ENCODE data around the gene IMPDH2. TPM values are rescaled to one million over a fixed set of nuclear protein-coding genes. Genes with fewer than 3 reads are reported as not detected.

Gene IMPDH2
- total RNA-seq, 2 experiments from 2014 or later: 295 to 360 TPM

- H4K20me1 ChIP-seq (ENCODE audit: insufficient read depth, low read length): no peaks in the 10 kb centered on the region
- BruUV-seq (replicated peaks): no TSS peak
- no peaks in the 10 kb centered on the region for H3K9me3 ChIP-seq (ENCODE audit: low read length)
- TF ChIP-seq CTCF (conservative IDR thresholded peaks at IDR 0.05; ENCODE audit: low read length) (no peak), EZH2phosphoT487 (IDR thresholded peaks at IDR 0.05; ENCODE audit: borderline replicate concordance, low read depth, low read length) (no peak)
- no peaks in the 10 kb centered on the region for H3K9me2 ChIP-seq (ENCODE audit: insufficient read depth, low read length)
- H3K27ac ChIP-seq (ENCODE audit: low read depth, low read length, poor library complexity, severe bottlenecking): peak overlapping the region; percentile 46
- ChIA-PET POLR2A (interaction anchor here (0.6 to 2.0 kb wide), 6 partner anchors 16 to 151 kb away, joined by 3 to 7 read pairs (median 4); partner anchors contain the start of genes DALRD3, NDUFAF3 and WDR6), CTCF (ENCODE audit: unreplicated experiment) (interaction anchor here (1.1 kb wide), 1 partner anchor 16 kb away, joined by 9 read pairs; the partner anchor contains the start of gene WDR6)
- peak overlapping the region; percentile 83 for H2AFZ ChIP-seq (ENCODE audit: low read length)
- intact Hi-C loops (cut with micrococcal nuclease; ENCODE audit: unreplicated experiment): loop anchor here (2.0 kb wide), 1 partner anchor 16 kb away; the partner anchor contains the start of gene WDR6
- peak overlapping the region; percentile 84 for H3K4me3 ChIP-seq (ENCODE audit: low read depth, low read length, poor library complexity, severe bottlenecking)
- H3K4me1 ChIP-seq (ENCODE audit: insufficient read depth, low read length, poor library complexity, severe bottlenecking): peaks cover 27% of the 10 kb centered on the region
- H3K4me2 ChIP-seq (ENCODE audit: low read length): peak overlapping the region; percentile 97
- H3K36me3 ChIP-seq (ENCODE audit: insufficient read depth, low read length): peaks cover 1% of the 10 kb centered on the region; the same call in 1 of the 2 replicates
- DNase-seq (ENCODE audit: low spot score): peak; percentile 37
- H3K79me2 ChIP-seq (ENCODE audit: insufficient read depth, low read depth, low read length): no peaks in the 10 kb centered on the region; the same call in 1 of the 2 replicates
Observed at GRCh38 chr3:48990636-48991469, 38.3 kb downstream of the IMPDH2 start.

GRCh38 chr3:48989796-48990635 lies 39.2 kb downstream of the IMPDH2 start, which contains the start of gene P4HTM:
P4HTM (plus strand) TSS chr3:48990241; CDS start chr3:48990257, 16 bp downstream.
- intact Hi-C loops (cut with micrococcal nuclease; ENCODE audit: unreplicated experiment): loop anchor here (2.0 kb wide), 2 partner anchors 17 to 31 kb away; partner anchors contain the start of gene WDR6
- Histone ChIP-seq H3K4me1 (ENCODE audit: insufficient read depth, low read length, poor library complexity, severe bottlenecking) (peaks cover 27% of the 10 kb centered on the region), H3K4me2 (ENCODE audit: low read length) (peak within 1 kb of the TSS; percentile 97), H3K36me3 (ENCODE audit: insufficient read depth, low read length) (peaks cover 10% of the 10 kb centered on the region; the same call in 1 of the 2 replicates), H3K9me3 (ENCODE audit: low read length) (no peaks in the 10 kb centered on the region), H2AFZ (ENCODE audit: low read length) (peak within 1 kb of the TSS; percentile 83), H3K27ac (ENCODE audit: low read depth, low read length, poor library complexity, severe bottlenecking) (peak within 1 kb of the TSS; percentile 46), H3K79me2 (ENCODE audit: insufficient read depth, low read depth, low read length) (no peaks in the 10 kb centered on the region; the same call in 1 of the 2 replicates), H3K4me3 (ENCODE audit: low read depth, low read length, poor library complexity, severe bottlenecking) (peak within 1 kb of the TSS; percentile 84), H3K9me2 (ENCODE audit: insufficient read depth, low read length) (no peaks in the 10 kb centered on the region), H4K20me1 (ENCODE audit: insufficient read depth, low read length) (no peaks in the 10 kb centered on the region)
- BruUV-seq (replicated peaks): no TSS peak
- ChIA-PET POLR2A (interaction anchor here (0.6 to 2.9 kb wide), 5 partner anchors 17 to 32 kb away, joined by 3 to 15 read pairs (median 6); partner anchors contain the start of genes NDUFAF3 and WDR6), CTCF (ENCODE audit: unreplicated experiment) (interaction anchor here (0.6 to 1.4 kb wide), 3 partner anchors 17 to 356 kb away, joined by 3 to 7 read pairs (median 3); partner anchors contain the start of gene WDR6)
- peak; percentile 70 for DNase-seq (ENCODE audit: low spot score)
- peak; percentile 55 for TF ChIP-seq CTCF (conservative IDR thresholded peaks at IDR 0.05; ENCODE audit: low read length)
- TF ChIP-seq EZH2phosphoT487 (IDR thresholded peaks at IDR 0.05; ENCODE audit: borderline replicate concordance, low read depth, low read length): no peak
